KMS-11 (cell line): ENCODE measurements around the gene SERPINI1.

Experiments
- H2AFZ ChIP-seq: fragments of 200-600 bp; sonication (generic); 2 replicates; pipeline ENCODE4 v1.6.1; 2016; ENCODE audit warnings: antibody characterized with exemption, mixed run types, low read depth
- H3K27ac ChIP-seq: fragments of 200-600 bp; sonication (generic); 2 replicates; pipeline ENCODE4 v1.6.1; 2016; ENCODE audit warnings: mild to moderate bottlenecking, mixed run types
- H3K27me3 ChIP-seq: fragments of 200-600 bp; sonication (generic); 2 replicates; pipeline ENCODE4 v1.6.1; 2017; ENCODE audit warnings: mild to moderate bottlenecking, low read depth, mixed run types, moderate library complexity; ENCODE audit not compliant: insufficient read depth
- H3K36me3 ChIP-seq: fragments of 200-600 bp; sonication (generic); 2 replicates; pipeline ENCODE4 v1.6.1; 2017; ENCODE audit warnings: mild to moderate bottlenecking, mixed run types; ENCODE audit not compliant: insufficient read depth
- H3K4me1 ChIP-seq: fragments of 200-600 bp; sonication (generic); 2 replicates; pipeline ENCODE4 v1.6.1; 2016; ENCODE audit warnings: mild to moderate bottlenecking, low read depth, mixed run types; ENCODE audit not compliant: poor library complexity, severe bottlenecking
- H3K4me2 ChIP-seq: fragments of 200-600 bp; sonication (generic); 2 replicates; pipeline ENCODE4 v1.7.0; 2016; ENCODE audit warnings: mild to moderate bottlenecking, mixed run types
- H3K4me3 ChIP-seq: fragments of 200-600 bp; sonication (generic); IDR thresholded peaks from 2 replicates; pipeline ENCODE4 v1.6.1; 2017; ENCODE audit warnings: low read depth, low read length, mixed read lengths; ENCODE audit not compliant: insufficient read depth
- H3K79me2 ChIP-seq: fragments of 200-600 bp; sonication (generic); 2 replicates; pipeline ENCODE4 v1.6.1; 2016; ENCODE audit warnings: low read depth, mixed run types; ENCODE audit not compliant: insufficient read depth
- H3K9ac ChIP-seq: fragments of 200-600 bp; sonication (generic); 2 replicates; pipeline ENCODE4 v1.6.1; 2016; ENCODE audit warnings: mild to moderate bottlenecking, mixed run types
- H4K20me1 ChIP-seq: fragments of 200-600 bp; sonication (generic); 2 replicates; pipeline ENCODE4 v1.6.1; 2016; ENCODE audit warnings: mild to moderate bottlenecking, mixed run types; ENCODE audit not compliant: insufficient read depth
- TF ChIP-seq, protein P1 (sequence below): fragments of 200-600 bp; sonication (generic); conservative IDR thresholded peaks from 2 replicates; pipeline ENCODE4 v1.6.1; 2017; ENCODE audit warnings: low read depth, mild to moderate bottlenecking, antibody characterized with exemption, low read length, moderate library complexity, mixed read lengths

The SERPINI1 gene

DNA sequence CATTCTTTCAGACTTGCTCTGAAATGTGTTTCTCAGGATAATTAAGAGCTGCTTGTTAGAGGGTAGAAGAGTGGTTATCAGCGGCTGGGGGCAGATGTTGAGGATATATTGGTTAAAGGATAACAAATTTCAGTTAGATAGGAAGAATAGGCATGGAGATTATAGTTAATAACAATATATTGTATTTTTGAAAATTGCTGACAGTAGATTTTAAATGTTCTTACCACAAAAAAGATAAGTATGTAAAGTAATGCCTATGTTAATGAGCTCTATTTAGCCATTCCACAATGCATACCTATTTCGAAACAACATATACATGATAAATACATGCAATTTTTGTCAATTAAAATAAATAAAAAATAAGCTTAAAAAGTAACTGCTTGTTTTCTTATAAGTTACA, 123.3 kb downstream of the SERPINI1 start:
- no peak overlapping the region for H3K4me3 ChIP-seq
- H3K4me1 ChIP-seq = no peaks in the 10 kb centered on the region
- H4K20me1 ChIP-seq = no peaks in the 10 kb centered on the region
- H3K79me2 ChIP-seq = no peaks in the 10 kb centered on the region
- H3K27ac ChIP-seq = no peak overlapping the region
- no peaks in the 10 kb centered on the region for H3K27me3 ChIP-seq
- no peak overlapping the region for H3K9ac ChIP-seq
- H3K4me2 ChIP-seq = no peak overlapping the region
- H3K36me3 ChIP-seq = no peaks in the 10 kb centered on the region
- TF ChIP-seq, protein P1, sequence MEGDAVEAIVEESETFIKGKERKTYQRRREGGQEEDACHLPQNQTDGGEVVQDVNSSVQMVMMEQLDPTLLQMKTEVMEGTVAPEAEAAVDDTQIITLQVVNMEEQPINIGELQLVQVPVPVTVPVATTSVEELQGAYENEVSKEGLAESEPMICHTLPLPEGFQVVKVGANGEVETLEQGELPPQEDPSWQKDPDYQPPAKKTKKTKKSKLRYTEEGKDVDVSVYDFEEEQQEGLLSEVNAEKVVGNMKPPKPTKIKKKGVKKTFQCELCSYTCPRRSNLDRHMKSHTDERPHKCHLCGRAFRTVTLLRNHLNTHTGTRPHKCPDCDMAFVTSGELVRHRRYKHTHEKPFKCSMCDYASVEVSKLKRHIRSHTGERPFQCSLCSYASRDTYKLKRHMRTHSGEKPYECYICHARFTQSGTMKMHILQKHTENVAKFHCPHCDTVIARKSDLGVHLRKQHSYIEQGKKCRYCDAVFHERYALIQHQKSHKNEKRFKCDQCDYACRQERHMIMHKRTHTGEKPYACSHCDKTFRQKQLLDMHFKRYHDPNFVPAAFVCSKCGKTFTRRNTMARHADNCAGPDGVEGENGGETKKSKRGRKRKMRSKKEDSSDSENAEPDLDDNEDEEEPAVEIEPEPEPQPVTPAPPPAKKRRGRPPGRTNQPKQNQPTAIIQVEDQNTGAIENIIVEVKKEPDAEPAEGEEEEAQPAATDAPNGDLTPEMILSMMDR = no peak
- H2AFZ ChIP-seq = no peak overlapping the region

DNA sequence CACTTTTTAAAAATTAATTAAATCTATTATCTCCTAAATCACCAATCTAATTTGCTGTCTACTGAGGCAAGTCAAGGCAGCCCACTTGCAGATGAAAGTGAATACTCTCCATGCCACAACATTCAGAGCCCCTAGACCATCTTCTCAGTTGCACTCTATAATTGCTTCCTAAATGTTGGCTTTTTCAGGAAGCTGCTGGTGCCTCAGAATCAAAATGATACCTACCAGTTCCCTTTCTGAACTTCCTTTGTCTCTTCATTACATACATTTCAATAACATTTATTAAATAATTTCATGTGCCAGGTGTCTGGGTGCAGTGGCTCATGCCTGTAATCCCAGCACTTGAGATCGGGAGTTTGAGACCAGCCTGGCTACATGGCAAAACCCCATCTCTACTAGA, 124.1 kb downstream of the SERPINI1 start:
- Histone ChIP-seq H3K9ac (no peak overlapping the region), H3K27ac (no peak overlapping the region), H3K4me2 (no peak overlapping the region), H2AFZ (no peak overlapping the region), H3K4me1 (no peaks in the 10 kb centered on the region), H3K79me2 (no peaks in the 10 kb centered on the region), H3K4me3 (no peak overlapping the region), H4K20me1 (no peaks in the 10 kb centered on the region), H3K27me3 (no peaks in the 10 kb centered on the region), H3K36me3 (no peaks in the 10 kb centered on the region)
- TF ChIP-seq, protein P1 = no peak

DNA sequence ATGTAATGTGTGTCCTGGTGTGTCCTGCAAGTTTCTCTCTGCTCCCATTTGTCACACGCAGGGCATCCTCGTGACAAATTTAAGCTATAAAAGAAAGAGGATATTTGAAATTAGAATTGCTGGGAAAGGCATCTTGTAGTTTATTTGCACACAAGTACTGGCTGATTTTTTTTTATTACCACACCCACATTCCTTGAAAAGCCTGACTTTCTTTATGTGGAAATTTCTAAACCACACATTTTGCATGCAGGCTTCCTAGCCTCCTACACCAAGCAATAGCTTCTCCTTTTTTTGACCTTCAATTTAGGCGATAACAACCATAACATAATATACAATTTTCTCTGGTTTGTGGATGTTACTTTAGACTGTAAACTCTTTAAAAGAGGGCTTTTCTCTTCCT, 126.1 kb downstream of the SERPINI1 start:
- H3K36me3 ChIP-seq = no peaks in the 10 kb centered on the region
- no peak overlapping the region for H3K4me3 ChIP-seq
- H4K20me1 ChIP-seq = no peaks in the 10 kb centered on the region
- H2AFZ ChIP-seq = no peak overlapping the region
- no peaks in the 10 kb centered on the region for H3K79me2 ChIP-seq
- TF ChIP-seq, protein P1 = no peak
- no peak overlapping the region for H3K27ac ChIP-seq
- H3K27me3 ChIP-seq = no peaks in the 10 kb centered on the region
- H3K9ac ChIP-seq = no peak overlapping the region
- no peaks in the 10 kb centered on the region for H3K4me1 ChIP-seq
- no peak overlapping the region for H3K4me2 ChIP-seq

DNA sequence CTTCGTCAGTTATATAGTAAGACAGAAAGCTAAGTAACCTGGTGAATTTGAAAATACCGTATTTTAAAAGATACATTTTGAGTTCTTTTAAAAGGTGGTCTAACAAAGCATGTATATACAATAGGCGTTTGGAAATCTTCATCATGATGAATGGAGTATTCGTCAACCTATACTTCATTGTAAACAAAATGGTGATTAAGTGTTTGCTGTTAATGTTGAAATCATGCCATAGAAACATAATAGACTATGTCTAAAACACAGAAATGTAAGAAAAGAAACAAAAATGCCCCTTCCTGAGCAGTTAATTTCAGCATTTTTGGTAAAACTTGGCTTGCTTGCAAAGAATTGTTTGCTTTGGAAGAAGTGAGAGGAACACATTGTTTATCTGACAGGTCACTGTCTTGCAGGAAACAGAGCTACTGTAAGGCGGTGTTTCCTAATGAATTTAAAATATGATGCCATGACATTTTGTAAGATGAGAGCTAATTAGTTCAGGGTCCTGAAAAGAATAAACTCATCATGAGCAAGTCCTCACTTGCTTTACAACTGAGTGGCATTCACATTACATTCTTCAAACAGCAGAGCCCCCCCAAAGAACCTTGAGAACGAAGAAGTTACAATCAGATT, 126.7 kb downstream of the SERPINI1 start:
- no peaks in the 10 kb centered on the region for H3K27me3 ChIP-seq
- H3K9ac ChIP-seq = no peak overlapping the region
- no peaks in the 10 kb centered on the region for H3K79me2 ChIP-seq
- no peaks in the 10 kb centered on the region for H3K36me3 ChIP-seq
- H3K27ac ChIP-seq = no peak overlapping the region
- TF ChIP-seq, protein P1 = no peak
- no peaks in the 10 kb centered on the region for H3K4me1 ChIP-seq
- no peak overlapping the region for H2AFZ ChIP-seq
- no peak overlapping the region for H3K4me2 ChIP-seq
- no peaks in the 10 kb centered on the region for H4K20me1 ChIP-seq
- H3K4me3 ChIP-seq = no peak overlapping the region
